HuH-7.5 (cell line): Measurements from ENCODE around the gene ALMS1.
"Not testable (repeated sequence)": the region's sequence is repeated elsewhere in the genome, so short reads cannot be mapped to it uniquely, and the experiment has no call there.

Experiments used
- DNase-seq: peaks from one replicate; pipeline ENCODE4 v3.0.0; 2011; ENCODE audit warnings: low spot score

The ALMS1 gene

DNA sequence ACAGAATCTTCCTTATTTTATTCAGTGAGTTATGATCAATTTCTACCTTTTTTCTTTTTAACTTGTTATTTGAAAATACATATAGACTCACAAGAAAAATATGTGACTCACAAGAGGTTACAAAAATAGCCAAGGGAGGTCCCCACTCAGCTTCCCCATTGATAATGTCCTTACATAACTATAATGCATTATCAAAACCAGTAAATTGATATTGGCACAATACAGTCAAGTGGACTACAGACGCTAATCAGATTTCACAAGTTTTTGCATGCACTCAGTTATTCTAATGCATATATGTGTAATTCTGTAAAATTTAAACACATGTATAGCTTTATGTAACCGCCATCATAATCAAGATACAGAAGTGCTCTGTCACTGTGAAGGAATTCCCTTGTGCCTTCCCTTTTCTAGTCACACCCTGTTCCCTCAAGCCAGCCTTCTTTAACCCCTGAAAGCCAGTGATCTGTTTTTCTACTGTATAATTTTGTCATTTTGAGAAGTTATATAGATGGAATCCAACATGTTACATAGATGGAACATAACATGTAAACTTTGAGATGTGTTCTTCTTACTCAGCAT is 118.4 kb downstream of the ALMS1 start:
- no peak for DNase-seq

GRCh38 chr2:73504850-73505249 is 119.2 kb downstream of the ALMS1 start:
- not testable (repeated sequence) for DNase-seq

- not testable (repeated sequence) for DNase-seq
Measured at GRCh38 chr2:73510470-73510869, 124.8 kb downstream of the ALMS1 start.

- no peak for DNase-seq
Measured at GRCh38 chr2:73516033-73516432, 130.4 kb downstream of the ALMS1 start.

DNA sequence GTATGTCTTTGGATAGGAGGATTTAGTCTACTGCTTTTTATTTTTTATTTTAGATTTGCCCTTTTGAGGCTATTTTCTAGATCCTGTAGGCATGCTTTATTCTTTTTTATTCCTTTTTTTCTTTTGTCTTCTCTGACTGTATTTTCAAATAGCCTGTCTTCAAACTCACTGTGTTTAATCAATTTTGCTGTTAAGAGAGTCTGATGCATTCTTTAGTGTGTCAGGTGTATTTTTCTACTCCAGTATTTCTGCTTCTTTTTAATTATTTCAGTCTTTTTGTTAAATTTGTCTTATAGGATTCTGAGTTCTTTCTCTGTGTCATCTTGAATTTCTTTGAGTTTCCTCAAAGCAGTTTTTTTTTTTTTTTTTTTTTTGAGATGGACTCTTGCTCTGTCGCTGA is 143.1 kb downstream of the ALMS1 start:
- DNase-seq = no peak

DNA sequence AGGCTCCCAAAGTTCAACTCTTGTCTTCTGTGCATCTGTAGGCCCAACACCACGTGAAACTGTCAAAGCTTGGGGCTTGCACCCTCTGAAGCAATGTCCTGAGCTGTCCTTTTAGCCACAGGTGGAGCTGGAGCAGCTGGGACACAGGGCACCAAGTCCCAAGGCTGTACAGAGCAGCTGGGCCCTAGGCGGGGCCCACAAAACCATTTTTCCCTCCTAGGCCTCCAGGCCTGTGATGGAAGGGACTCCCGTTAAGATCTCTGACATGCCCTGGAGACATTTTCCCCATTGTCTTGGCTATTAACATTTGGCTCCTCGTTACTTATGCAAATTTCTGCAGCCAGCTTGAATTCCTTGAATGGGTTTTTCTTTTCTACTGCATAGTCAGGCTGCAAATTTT is 145.1 kb downstream of the ALMS1 start:
- DNase-seq = not testable (repeated sequence)

- no peak for DNase-seq
Measured at GRCh38 chr2:73532381-73532780, 146.7 kb downstream of the ALMS1 start.

- DNase-seq = no peak
Measured at GRCh38 chr2:73536133-73536840, 150.7 kb downstream of the ALMS1 start.

DNA sequence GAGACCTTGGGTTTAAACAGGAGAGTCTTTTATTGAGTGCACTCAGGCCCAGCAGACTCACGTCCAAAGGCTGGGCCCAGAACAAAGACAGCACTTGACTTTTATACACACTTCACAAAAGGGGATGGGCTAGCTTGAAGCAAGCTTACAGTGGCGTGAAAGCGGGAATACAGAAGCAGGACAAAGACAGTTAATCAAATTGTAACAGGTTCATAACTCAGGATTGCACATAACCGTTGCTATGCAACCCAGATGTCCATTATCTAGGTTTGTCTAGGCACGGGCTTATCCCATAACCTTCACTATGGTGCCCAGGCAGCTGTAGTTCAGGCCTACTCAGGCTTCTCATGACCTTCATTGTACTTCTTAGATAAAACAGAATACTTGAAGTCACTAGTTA is 175.2 kb downstream of the ALMS1 start:
- DNase-seq = not testable (repeated sequence)

DNA sequence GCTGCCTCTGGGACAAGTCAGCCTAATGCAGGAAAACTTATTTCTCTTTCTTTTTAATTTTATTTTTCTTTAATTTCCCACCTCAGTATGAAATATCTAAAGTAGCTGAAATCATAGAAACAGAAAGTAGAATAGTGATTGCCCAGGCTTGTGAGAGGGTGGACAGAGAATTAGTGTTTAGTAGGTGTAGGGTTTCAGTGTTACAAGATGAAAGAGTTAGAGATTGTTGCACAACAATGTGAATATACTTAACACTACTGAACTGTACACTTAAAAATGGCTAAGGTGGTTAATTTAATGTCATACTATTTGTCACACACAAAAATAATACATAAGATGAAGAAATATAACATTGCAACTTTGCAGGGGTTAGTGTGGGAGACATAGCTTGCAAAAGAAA is 175.8 kb downstream of the ALMS1 start:
- no peak for DNase-seq

DNA sequence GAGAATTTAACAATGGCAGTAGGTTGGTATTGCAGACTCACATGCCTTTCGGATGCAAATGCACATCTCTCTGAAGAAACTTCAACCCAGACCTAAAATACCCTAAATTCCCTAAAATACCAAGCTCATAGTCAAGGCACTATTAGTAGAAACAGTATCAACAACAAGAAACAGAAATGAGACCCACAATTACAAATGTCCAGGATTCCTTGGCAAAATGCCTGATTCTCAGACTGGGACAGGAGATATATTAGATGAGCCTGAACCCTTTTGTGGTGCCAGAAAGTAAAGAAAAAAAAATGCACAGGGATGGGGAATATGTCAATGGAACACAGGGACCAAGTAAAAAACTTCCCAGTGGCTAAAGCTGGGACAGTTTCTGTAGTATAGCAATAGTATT is 179.3 kb downstream of the ALMS1 start:
- no peak for DNase-seq

GRCh38 chr2:73566288-73566878 is 180.7 kb downstream of the ALMS1 start:
- DNase-seq = no peak

DNA sequence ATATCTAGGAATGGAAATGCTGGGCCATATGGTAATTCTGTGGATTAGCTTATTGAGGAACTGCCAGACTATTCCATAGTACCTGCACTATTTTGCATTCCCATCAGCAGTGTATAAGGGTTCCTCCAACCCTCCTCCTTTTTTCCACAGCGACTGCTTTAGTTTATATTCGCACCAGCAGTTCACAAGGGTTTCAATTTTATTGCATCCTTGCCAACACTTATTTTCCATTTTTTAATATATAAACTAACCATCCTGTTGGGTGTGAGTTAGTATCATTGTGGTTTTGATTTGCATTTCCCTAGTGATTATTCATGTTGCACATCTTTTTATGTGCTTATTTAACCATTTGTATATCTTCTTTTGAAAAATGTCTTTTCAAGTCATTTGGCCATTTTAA is 189.6 kb downstream of the ALMS1 start:
- no peak for DNase-seq

DNA sequence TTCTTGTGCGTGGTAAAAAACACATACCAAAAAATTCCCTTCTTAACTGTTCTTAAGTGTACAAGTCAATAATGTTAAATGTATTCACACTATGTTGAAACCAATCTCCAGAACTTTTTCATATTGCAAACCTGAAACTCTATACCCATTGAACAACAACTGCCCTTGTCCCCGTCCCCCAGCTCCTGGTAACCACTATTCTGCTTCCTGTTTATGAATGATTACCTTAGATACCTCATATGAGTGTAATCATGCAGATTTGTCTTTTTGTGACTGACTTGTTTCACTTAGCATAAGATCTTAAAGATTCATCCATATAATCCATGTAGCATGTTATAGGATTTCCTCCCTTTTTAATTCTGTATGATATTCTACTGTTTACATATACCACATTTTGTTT is 196.7 kb downstream of the ALMS1 start:
- DNase-seq = no peak

DNA sequence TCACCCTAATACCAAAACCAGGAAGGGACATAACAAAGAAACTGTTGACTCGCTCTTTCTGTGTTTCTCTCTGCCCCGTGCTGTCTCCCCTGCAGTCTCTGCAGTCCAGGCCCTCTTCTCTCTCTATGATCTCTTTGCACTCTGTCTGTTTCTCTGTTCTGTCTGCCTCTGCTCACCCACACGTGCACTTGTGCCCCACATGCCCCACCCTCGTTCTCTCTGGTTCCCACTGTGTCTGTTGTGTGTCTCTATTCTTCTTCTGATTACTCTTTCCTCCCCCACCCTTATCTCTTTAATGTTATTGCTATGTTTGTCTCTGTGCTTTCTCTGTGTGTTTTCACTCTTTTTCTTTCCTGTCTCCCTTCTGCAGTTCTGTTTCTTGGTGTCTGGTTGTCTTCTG is 202.5 kb downstream of the ALMS1 start:
- DNase-seq = no peak

DNA sequence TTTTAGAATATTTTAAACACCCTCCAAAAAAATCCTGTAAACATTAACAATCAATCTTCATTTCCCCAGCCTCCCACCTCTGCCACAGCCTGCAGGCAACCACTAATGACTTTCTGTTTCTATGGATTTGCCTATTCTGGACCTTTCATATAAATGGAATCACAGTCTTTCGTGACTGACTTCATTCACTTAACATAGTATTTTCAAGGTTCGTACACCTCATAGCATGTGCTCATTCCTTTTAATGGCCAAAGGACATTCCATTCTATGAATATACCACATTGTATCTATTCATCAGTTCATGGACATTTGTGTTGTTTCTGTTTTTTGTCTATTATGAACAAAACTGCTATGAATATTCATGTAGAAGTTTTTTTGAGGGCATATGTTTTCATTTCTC is 208.0 kb downstream of the ALMS1 start:
- DNase-seq = no peak

- DNase-seq = no peak
Measured at GRCh38 chr2:73594251-73594650, 208.6 kb downstream of the ALMS1 start.

- no peak for DNase-seq
Measured at GRCh38 chr2:73601780-73602179, 216.1 kb downstream of the ALMS1 start.

DNA sequence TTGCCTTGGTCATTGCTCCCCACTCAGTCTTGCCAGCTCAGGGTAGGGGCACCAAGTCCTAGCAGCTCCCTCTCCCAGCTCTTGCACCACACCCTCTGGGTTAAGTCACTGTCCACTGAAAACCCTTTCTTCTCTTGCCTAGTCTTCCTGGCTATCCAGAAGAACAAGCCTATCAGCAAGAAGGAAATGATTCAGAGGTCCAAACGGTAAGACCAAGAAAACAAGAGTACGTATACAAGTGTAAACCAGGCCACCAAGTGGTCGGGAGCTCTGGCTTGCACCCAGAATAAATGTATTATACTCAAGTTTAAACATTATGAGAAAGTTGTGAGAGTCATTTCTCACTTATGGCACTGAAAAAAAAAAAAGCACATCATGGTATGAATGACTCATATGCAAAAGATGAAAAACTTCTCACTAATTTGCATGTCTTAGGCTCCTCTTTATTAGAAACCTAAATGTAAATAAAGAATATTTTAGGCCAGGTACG is 217.5 kb downstream of the ALMS1 start:
- DNase-seq = not testable (repeated sequence)

- DNase-seq = not testable (repeated sequence)
Measured at GRCh38 chr2:73604589-73604988, 219.0 kb downstream of the ALMS1 start.

DNA sequence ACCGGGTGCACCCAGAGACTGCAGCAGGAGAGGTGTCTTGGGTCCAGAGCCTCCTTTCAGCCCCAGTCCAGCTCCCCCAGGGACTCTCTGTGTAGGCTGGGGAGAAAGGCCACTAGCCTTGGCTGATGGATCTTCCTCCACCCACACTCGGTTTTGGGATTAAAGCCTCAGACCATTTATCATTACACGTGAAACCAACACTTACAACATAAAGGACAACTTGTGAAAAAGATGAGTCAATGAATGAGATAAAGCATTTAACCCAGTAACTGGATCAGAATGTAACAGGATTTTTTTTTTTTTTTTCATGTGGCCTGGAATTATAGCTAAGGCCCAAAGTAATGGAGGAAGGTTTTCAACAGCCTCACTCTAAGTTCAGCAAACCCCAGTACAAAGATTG is 224.5 kb downstream of the ALMS1 start:
- no peak for DNase-seq

- no peak for DNase-seq
Measured at GRCh38 chr2:73611193-73611592, 225.6 kb downstream of the ALMS1 start.

GRCh38 chr2:73611867-73612266 is 226.2 kb downstream of the ALMS1 start:
- no peak for DNase-seq

DNA sequence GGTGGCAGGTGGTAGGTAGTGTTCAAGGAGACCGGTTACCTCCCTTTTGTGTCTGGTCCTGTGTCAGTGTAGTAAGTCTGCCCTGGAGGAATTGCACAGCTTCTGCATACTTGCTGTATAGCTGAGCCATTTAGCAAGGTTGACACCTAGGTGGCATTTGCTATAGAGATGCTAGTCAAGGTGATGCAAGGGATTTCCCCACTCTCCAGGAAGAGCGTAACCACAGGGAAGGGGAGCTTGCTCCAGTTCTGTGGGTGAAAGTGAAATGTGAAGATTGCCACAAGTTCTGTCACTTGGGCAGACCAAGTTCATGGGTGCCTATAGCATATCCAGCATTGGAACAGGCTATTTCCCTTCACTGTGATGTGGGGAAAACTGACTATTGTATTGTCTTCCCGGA is 228.5 kb downstream of the ALMS1 start:
- no peak for DNase-seq
